PFSK-1 (cell line): ENCODE data around the gene CGREF1.

ENCODE experiments used
- POLR2AphosphoS5 ChIP-seq: IDR thresholded peaks from 2 replicates; pipeline ENCODE4 v1.6.1; 2012; ENCODE audit warnings: low read depth, mild to moderate bottlenecking, control low read depth, low read length, moderate library complexity
- REST ChIP-seq, 2 experiments: IDR thresholded peaks; 2 replicates each; pipeline versions ENCODE4 v1.6.1 to v1.8.0; 2011 to 2012; ENCODE audit warnings: low read depth in 2 of 2, low read length in 2 of 2, control low read depth in 1 of 2, inconsistent platforms in 1 of 2, mild to moderate bottlenecking in 1 of 2, moderate library complexity in 1 of 2; ENCODE audit not compliant: insufficient read depth in 1 of 2

GRCh38 chr2:27074738-27075565 is 44.0 kb downstream of the CGREF1 start:
- TF ChIP-seq POLR2AphosphoS5 (no peak), REST (IDR thresholded peaks at IDR 0.05; ENCODE audit: insufficient read depth in 1 of 2, low read depth in 2 of 2, low read length in 2 of 2) (no peak)
